HUES64 (cell line): ENCODE data around the gene ZBP1.

Experiments
- H3K27ac ChIP-seq: 2 replicates; pipeline ENCODE4 v1.7.0; 2013; ENCODE audit warnings: low read depth, low read length, inconsistent platforms
- H3K27me3 ChIP-seq: 2 replicates; pipeline ENCODE4 v1.6.1; 2013; ENCODE audit warnings: mild to moderate bottlenecking, low read length; ENCODE audit not compliant: insufficient read depth
- H3K36me3 ChIP-seq: 2 replicates; pipeline ENCODE4 v1.6.1; 2013; ENCODE audit warnings: mild to moderate bottlenecking, low read length; ENCODE audit not compliant: insufficient read depth
- H3K4me1 ChIP-seq: 2 replicates; pipeline ENCODE4 v1.6.1; 2013; ENCODE audit warnings: mild to moderate bottlenecking, low read length, moderate library complexity; ENCODE audit not compliant: insufficient read depth
- H3K4me3 ChIP-seq: 2 replicates; pipeline ENCODE4 v1.5.1; 2013; ENCODE audit warnings: mild to moderate bottlenecking, low read length, moderate library complexity
- H3K9ac ChIP-seq: 2 replicates; pipeline ENCODE4 v1.6.1; 2013; ENCODE audit warnings: mild to moderate bottlenecking, low read depth, low read length
- H3K9me3 ChIP-seq: 2 replicates; pipeline ENCODE4 v1.6.1; 2013; ENCODE audit warnings: low read depth, low read length; ENCODE audit not compliant: insufficient read depth
- WGBS: fragments of 150-250, 120-280 bp; methylation state at CpG from one replicate; pipeline ENCODE4 v1.1.7; 2013; ENCODE audit warnings: missing lambda C conversion rate; 5-methylcytosine and 5-hydroxymethylcytosine counted together

The ZBP1 gene

DNA sequence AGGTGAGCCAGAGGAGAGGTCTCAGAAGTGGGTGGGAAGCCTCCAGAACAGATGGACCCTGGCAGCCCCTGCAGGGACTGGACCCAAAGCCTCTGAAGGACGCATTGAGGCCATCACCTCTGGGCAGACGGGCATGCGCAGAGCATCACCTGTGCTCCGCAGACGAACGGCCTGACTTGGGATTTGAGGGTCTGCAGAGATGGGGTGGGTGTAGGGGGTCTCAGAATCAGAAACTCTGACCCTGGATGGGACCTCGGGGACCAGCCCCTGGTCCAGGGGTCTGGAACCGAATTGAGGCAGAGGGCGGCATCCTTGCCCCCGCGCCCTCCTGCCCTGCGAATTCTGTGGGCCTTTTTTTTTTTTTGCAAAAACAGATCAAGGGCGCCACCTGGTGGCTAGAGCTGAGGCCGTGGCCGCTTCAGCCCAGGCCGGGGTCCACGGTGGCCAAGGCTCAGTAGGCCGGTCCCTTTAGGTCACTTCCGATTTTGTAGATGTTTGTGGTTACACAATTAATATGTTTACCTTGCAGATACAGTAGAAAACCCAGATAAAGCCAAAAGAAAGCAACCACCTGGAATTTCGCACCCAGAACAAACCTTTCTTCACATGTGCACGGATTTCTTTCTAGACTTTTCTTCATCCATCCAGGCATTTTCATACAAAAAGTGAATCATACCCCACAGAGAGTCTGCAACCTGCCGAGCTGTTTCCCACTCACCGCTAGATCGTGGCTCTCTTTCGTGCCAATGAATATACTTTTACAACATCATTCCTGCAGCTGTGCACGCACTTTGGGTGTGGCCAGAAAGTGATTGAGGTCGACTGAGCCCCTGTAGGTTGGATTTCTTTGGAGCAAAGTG lies 25.9 kb downstream of the ZBP1 start:
- H3K9ac ChIP-seq, result no peak overlapping the region
- no peak overlapping the region for H3K4me3 ChIP-seq
- WGBS, result 44% methylated on average over 26 of the region's 27 CpGs
- no peaks in the 10 kb centered on the region for H3K36me3 ChIP-seq
- no peak overlapping the region for H3K27ac ChIP-seq
- H3K9me3 ChIP-seq, result no peaks in the 10 kb centered on the region
- H3K27me3 ChIP-seq, result no peaks in the 10 kb centered on the region
- no peaks in the 10 kb centered on the region for H3K4me1 ChIP-seq

DNA sequence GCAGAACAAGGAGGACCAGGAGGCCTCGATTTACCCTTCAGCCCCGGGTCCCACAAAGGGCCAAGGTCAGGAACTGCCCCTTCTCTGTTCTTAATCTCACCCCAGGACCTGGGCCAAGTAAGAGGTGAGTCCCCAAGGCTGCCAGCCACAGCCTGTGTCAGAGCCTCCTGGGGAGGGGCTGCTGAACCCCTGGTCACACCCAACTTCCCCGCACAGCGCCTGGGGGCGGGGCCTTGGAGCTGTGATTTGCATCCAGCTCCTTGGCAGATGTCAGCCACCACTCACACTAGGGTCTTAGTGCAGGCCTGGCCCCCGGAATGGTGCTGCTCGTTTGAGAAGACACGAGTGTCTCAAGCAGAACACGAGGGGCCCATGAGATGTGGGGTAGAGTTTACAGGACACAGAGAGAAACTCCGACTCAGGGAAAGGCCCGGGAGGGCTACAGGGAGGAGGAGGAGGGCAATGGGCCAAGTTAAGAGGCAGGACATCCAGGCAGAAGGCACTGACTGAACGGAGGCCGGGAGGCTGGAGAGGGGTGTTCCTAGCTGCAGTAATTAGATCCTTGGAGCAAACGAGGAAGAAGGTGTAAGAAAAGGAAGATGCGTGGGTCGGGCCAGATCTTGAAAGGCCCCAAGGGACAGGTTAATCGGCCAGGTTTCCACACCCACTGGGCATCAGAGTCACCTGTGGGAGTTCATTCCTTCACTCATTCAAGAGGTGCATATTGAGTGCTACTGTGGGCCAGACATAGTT lies 26.9 kb downstream of the ZBP1 start:
- Histone ChIP-seq H3K27ac (no peak overlapping the region), H3K36me3 (no peaks in the 10 kb centered on the region), H3K9me3 (no peaks in the 10 kb centered on the region), H3K9ac (no peak overlapping the region), H3K4me1 (no peaks in the 10 kb centered on the region), H3K27me3 (no peaks in the 10 kb centered on the region), H3K4me3 (no peak overlapping the region)
- WGBS, result 77% methylated on average over 17 of the region's 17 CpGs

DNA sequence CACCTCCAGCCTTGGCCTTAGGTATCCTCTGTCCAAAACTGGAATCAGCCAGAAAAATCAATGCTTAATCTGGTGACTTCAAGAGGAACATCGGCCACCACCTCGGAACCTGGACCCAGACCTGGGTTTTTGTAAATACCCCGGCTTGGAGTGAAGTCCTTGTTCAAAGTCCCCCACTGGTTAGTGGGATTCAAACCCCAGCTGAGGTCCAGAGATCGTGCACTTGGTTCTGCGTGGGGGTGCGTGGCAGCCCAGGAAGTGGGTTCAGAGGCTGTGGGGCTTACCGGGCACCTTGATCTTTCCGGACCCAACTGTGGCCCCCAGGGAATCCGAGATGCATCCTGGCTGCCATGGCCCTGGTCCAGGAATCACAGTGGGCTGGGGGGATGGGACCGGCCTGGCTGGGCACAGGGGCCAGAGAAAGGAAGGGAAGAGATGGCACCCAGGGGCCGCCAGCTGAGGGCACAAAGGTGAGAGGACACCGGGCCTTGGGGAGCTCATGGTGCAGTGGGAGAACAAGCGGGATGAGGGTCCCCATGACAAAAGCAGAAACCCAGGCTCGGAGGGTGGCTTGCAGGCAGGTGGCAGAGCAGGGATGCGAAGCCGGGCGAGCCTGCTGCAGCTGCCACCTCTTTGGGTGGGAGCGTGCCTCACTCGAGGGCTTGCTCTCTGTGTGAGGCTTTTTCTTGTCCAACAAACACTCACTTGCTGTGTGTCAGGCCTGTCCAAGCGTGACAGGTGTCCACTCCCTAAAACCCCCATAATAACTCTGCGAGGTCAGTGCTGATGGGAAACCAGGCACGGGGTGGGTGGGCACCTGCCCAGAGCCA lies 27.7 kb downstream of the ZBP1 start:
- 0 out of 2 replicates have a peak, but pooled peaks cover 4% of the 10 kb centered on the region for H3K9me3 ChIP-seq
- H3K9ac ChIP-seq, result no peak overlapping the region
- H3K27me3 ChIP-seq, result no peaks in the 10 kb centered on the region
- WGBS, result 93% methylated on average over 22 of the region's 22 CpGs
- H3K4me3 ChIP-seq, result no peak overlapping the region
- H3K4me1 ChIP-seq, result no peaks in the 10 kb centered on the region
- no peak overlapping the region for H3K27ac ChIP-seq
- no peaks in the 10 kb centered on the region for H3K36me3 ChIP-seq

DNA sequence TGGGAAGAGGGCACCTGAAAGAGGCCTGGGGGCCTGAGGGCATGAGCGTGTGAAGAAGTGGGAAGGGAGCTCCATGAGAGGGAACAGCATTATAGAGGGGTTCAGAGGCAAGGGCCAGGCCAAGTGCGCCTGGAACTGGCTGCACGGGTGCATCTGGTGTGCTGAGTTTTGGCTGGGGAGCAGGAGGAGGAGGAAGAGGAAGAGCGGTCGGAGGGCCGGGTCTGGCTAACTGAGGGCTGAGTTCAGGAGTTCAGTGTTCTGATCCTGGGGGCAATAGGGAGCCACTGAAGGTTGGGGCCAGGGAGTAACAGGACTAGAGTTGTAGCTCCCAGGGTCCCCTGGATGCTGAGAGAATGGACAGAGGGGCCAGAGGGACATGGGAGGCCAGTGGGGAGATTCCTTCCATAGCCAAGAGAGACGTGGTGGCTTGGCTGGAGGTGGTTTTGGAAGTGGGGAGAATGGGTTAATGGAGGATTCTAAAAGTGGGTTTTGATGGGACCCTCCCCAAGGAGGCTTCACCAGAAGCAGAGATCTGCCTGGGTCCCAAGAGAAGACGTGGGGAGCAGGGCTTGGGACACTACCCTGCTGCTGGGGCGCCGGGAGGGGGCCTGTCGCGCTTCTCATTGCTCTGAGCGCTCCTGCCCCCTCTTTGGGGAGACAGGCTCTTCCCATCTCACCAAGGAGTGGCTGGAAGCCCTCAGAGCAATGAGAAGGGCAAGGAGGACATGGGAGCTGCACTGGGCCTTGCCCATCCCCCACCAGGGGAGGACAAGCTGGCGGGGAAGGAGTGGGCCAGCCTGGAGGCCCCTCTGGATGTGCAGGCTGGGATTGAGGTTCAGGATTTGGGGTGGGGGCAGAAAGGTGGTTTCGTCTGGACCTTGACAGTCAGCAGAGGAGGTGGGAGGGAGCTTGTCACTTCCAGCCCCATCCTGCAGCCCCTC lies 28.7 kb downstream of the ZBP1 start:
- Histone ChIP-seq H3K9ac (no peak overlapping the region), H3K27ac (no peak overlapping the region), H3K4me1 (no peaks in the 10 kb centered on the region), H3K36me3 (no peaks in the 10 kb centered on the region), H3K9me3 (0 out of 2 replicates have a peak, but pooled peaks cover 6% of the 10 kb centered on the region), H3K27me3 (no peaks in the 10 kb centered on the region), H3K4me3 (no peak overlapping the region)
- 87% methylated on average over 15 of the region's 15 CpGs for WGBS

DNA sequence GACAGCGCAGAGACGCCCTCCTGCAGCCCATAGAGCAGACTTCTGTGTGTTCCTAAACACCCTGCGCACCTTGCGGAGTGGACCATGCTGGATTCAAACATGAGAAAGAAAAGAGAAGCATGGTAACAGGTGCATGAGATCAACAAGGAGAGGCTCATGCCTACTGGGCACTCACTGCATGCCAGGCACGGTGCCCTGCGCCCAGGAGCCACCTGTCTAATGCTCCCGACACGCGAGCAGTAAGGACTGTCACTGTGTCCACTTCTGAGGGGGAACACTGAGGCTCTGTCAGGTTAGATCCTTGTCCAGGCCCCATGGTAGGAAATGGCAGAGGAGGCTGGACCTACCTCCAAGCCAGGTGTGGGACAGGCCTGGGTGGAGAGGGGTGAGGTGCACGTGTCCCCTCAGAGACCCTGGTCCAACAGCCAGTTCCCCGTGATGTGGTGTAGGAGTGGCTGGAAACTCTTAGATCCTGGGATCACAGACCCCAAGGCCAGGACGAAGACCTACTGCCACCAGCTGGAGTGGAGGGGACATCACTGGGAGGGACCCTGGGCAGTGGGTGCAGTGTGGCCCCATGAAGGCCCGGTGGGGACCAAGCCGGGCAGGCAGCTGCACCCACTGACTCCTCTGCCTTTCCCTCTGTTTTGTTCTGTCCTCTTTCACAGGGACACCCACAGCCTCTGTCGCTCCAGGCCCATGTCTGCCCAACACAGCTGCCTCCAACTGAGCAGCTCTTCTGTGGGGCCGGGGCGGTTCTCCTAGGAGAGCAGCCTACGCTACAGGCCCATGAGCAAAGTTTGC lies 29.5 kb downstream of the ZBP1 start:
- H3K4me1 ChIP-seq, result no peaks in the 10 kb centered on the region
- H3K9me3 ChIP-seq, result 0 out of 2 replicates have a peak, but pooled peaks cover 6% of the 10 kb centered on the region
- WGBS, result 89% methylated on average over 18 of the region's 18 CpGs
- no peaks in the 10 kb centered on the region for H3K36me3 ChIP-seq
- no peak overlapping the region for H3K4me3 ChIP-seq
- H3K27me3 ChIP-seq, result no peaks in the 10 kb centered on the region
- H3K9ac ChIP-seq, result no peak overlapping the region
- H3K27ac ChIP-seq, result no peak overlapping the region

DNA sequence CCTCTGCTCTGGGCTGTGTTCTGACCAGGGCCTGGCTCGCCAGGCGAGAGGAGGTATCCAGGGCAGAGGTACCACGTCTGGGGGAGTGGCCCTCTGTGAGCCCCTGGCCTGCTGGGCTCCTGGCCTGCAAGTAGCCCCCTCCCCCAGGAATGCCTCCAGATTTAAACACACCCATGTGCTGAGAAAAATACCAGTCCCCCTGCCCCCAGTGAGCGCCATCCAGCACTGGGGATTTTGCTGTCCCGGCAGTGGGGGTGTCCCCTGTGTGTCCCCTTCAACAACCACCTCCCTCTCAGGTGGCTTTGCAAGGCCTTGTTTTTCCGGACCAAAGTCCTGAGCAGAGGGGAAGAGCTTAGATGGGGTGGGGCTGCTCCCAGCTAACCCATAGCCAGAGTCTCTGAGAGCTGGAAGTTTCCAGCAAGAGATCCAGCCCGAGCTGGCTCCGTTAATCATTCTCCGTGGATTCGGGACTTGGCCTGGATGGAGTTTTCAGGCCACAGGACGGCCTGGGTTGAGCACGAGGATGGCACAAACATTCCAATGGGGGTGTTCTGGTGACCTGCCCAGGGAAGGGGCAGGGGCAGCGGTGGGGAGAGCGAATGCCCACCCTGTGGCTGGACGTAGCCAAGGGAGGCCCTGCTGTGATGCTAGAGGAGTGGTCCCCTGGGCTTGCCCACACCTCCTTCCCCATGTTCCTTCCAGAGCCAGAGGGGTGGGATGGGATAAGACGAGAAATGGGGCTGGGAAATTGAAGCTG lies 30.3 kb downstream of the ZBP1 start:
- Histone ChIP-seq H3K4me1 (no peaks in the 10 kb centered on the region), H3K27ac (no peak overlapping the region), H3K27me3 (no peaks in the 10 kb centered on the region), H3K9me3 (0 out of 2 replicates have a peak, but pooled peaks cover 6% of the 10 kb centered on the region), H3K4me3 (no peak overlapping the region), H3K36me3 (no peaks in the 10 kb centered on the region), H3K9ac (no peak overlapping the region)
- 91% methylated on average over 16 of the region's 16 CpGs for WGBS

DNA sequence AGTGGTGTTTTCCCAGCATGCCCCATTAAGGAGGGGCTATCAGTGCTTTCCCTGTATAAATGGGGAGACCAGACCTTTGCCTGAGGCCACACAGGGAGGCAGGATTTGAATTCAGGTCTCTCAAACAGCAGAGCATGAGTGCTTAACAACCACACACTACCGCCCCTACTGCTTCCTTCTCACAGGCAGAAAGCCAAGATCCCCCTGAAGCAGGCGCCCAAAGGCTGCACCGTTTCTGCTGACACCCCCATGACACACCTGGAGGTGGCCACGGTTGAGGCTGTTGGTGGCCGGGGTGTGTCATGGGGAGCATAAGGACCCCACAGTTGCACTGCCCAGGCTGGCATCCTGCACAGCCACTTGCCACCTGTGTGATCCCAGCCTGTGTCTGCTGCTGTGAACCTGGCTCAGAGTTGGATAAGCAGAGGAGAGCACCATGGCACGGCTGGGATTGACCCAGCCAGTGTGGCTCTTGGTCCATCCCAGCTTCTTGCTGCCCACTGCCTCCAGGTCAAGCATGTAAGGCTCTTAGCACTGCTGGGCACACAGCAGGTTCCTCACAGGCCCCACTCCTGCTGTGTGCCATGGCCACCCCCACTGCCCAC lies 31.0 kb downstream of the ZBP1 start:
- Histone ChIP-seq H3K9ac (no peak overlapping the region), H3K36me3 (no peaks in the 10 kb centered on the region), H3K4me1 (no peaks in the 10 kb centered on the region), H3K9me3 (0 out of 2 replicates have a peak, but pooled peaks cover 6% of the 10 kb centered on the region), H3K27ac (no peak overlapping the region), H3K27me3 (no peaks in the 10 kb centered on the region), H3K4me3 (no peak overlapping the region)
- WGBS, result 94% methylated on average over 6 of the region's 6 CpGs

DNA sequence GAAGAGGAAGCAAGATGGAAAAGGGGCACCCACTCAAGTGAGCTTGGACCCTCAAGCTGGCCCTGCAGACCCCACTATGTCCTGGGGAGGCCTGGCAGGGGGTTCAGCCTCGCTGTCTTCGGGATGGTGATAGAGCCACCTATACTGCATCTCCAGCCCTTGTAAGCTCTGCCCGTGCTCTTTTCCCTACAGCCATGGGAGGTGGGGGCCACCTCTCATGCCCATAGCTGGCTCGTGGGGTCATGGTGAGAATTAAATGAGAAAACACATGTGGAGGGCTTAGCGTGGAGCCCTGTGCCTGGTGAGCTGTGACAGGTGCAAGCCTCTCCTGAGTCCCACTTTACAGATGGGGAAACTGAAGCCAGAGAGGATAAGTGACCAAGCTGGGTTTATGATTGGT lies 31.6 kb downstream of the ZBP1 start:
- no peak overlapping the region for H3K27ac ChIP-seq
- H3K9me3 ChIP-seq, result 0 out of 2 replicates have a peak, but pooled peaks cover 6% of the 10 kb centered on the region
- H3K27me3 ChIP-seq, result no peaks in the 10 kb centered on the region
- H3K9ac ChIP-seq, result no peak overlapping the region
- H3K4me3 ChIP-seq, result no peak overlapping the region
- 91% methylated on average over 5 of the region's 5 CpGs for WGBS
- no peaks in the 10 kb centered on the region for H3K4me1 ChIP-seq
- H3K36me3 ChIP-seq, result no peaks in the 10 kb centered on the region

DNA sequence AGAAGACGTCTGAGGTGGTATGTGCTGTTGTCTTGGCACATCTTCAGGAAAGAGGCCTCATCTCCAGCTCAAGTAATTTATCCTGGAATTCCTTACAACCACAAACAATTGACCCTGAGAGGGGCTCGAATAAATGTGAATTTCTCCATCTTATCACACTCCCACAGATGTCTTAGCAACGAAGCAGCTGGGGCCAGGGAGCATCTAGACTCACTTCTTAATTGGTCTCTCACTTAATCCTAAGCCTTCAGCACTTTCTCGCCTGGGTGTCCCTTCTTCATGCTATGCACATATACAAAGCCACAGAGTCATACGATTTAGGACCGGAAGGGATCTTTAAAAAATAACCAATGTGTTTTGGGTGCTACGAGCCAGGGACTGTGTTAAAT lies 32.2 kb downstream of the ZBP1 start:
- 93% methylated on average over 7 of the region's 7 CpGs for WGBS
- H3K4me3 ChIP-seq, result no peak overlapping the region
- H3K36me3 ChIP-seq, result no peaks in the 10 kb centered on the region
- no peaks in the 10 kb centered on the region for H3K27me3 ChIP-seq
- H3K9me3 ChIP-seq, result 0 out of 2 replicates have a peak, but pooled peaks cover 6% of the 10 kb centered on the region
- H3K4me1 ChIP-seq, result no peaks in the 10 kb centered on the region
- no peak overlapping the region for H3K27ac ChIP-seq
- H3K9ac ChIP-seq, result no peak overlapping the region
